HG02798 (cell line): ENCODE results near the gene LDLRAD2.
"Not testable (repeated sequence)": the region's sequence is repeated elsewhere in the genome, so short reads cannot be mapped to it uniquely, and the experiment has no call there.

Experiments used
- ATAC-seq: cut with Tn5 transposase; IDR thresholded peaks from one replicate; pipeline ENCODE4 v1.9.1; 2021; ENCODE audit warnings: mild to moderate bottlenecking; ENCODE audit not compliant: unreplicated experiment, poor library complexity

LDLRAD2 gene

GRCh38 chr1:21822349-21822748 lies 10.3 kb downstream of the LDLRAD2 start:
- no peak for ATAC-seq

GRCh38 chr1:21823206-21823979 lies 11.3 kb downstream of the LDLRAD2 start:
- ATAC-seq: no peak

- ATAC-seq: no peak
Measured at GRCh38 chr1:21823980-21824702, 12.1 kb downstream of the LDLRAD2 start.

- ATAC-seq: no peak
Measured at GRCh38 chr1:21824926-21825325, 12.9 kb downstream of the LDLRAD2 start.

GRCh38 chr1:21825393-21825792 lies 13.3 kb downstream of the LDLRAD2 start:
- ATAC-seq: no peak

- ATAC-seq: not testable (repeated sequence)
Measured at GRCh38 chr1:21826694-21827093, 14.6 kb downstream of the LDLRAD2 start.

GRCh38 chr1:21827141-21827679 lies 15.1 kb downstream of the LDLRAD2 start:
- no peak for ATAC-seq

- ATAC-seq: no peak
Measured at GRCh38 chr1:21828075-21828474, 16.0 kb downstream of the LDLRAD2 start.

- ATAC-seq: no peak
Measured at GRCh38 chr1:21828506-21829210, 16.6 kb downstream of the LDLRAD2 start.

- no peak for ATAC-seq
Measured at GRCh38 chr1:21829294-21829693, 17.2 kb downstream of the LDLRAD2 start.

- ATAC-seq: no peak
Measured at GRCh38 chr1:21830792-21831453, 18.9 kb downstream of the LDLRAD2 start.

- ATAC-seq: no peak
Measured at GRCh38 chr1:21831454-21831970, 19.4 kb downstream of the LDLRAD2 start.

- ATAC-seq: no peak
Measured at GRCh38 chr1:21833392-21833976, 21.4 kb downstream of the LDLRAD2 start.

GRCh38 chr1:21834094-21834493 lies 22.0 kb downstream of the LDLRAD2 start:
- no peak for ATAC-seq

- no peak for ATAC-seq
Measured at GRCh38 chr1:21834666-21835065, 22.6 kb downstream of the LDLRAD2 start.

GRCh38 chr1:21836010-21836409 lies 23.9 kb downstream of the LDLRAD2 start:
- ATAC-seq: no peak

GRCh38 chr1:21836729-21837128 lies 24.7 kb downstream of the LDLRAD2 start:
- no peak for ATAC-seq

GRCh38 chr1:21837476-21837875 lies 25.4 kb downstream of the LDLRAD2 start:
- no peak for ATAC-seq

GRCh38 chr1:21838359-21839157 lies 26.5 kb downstream of the LDLRAD2 start:
- no peak for ATAC-seq
